ENCODE results near the gene MBD3L4.

MBD3L4 gene

GRCh38 chr19:7004313-7004931 lies 35.6 kb downstream of the MBD3L4 start:
- Histone ChIP-seq H3K36me3 (ENCODE audit: insufficient read depth, low read length) (no peaks in the 10 kb centered on the region), H3K27ac (ENCODE audit: low read depth, low read length) (no peak overlapping the region), H3K4me1 (ENCODE audit: control insufficient read depth, insufficient read depth, low read length, unreplicated experiment) (no peaks in the 10 kb centered on the region), H3K27me3 (ENCODE audit: insufficient read depth, low read length) (peaks cover 14% of the 10 kb centered on the region), H3K79me2 (ENCODE audit: control insufficient read depth, insufficient read depth, low read length, unreplicated experiment) (no peaks in the 10 kb centered on the region), H2AFZ (ENCODE audit: low read length, unreplicated experiment) (no peak overlapping the region), H3K4me3 (ENCODE audit: low read depth, low read length) (no peak overlapping the region)

GRCh38 chr19:7000816-7001215 lies 39.2 kb downstream of the MBD3L4 start:
- no peak overlapping the region for H2AFZ ChIP-seq (ENCODE audit: low read length, unreplicated experiment)
- no peaks in the 10 kb centered on the region for H3K79me2 ChIP-seq (ENCODE audit: control insufficient read depth, insufficient read depth, low read length, unreplicated experiment)
- H3K27me3 ChIP-seq (ENCODE audit: insufficient read depth, low read length), result peaks cover 14% of the 10 kb centered on the region
- no peak overlapping the region for H3K4me3 ChIP-seq (ENCODE audit: low read depth, low read length)
- no peak overlapping the region for H3K27ac ChIP-seq (ENCODE audit: low read depth, low read length)
- no peaks in the 10 kb centered on the region for H3K36me3 ChIP-seq (ENCODE audit: insufficient read depth, low read length)
- H3K4me1 ChIP-seq (ENCODE audit: control insufficient read depth, insufficient read depth, low read length, unreplicated experiment), result no peaks in the 10 kb centered on the region

- no peak overlapping the region for H3K27ac ChIP-seq (ENCODE audit: low read depth, low read length)
- no peak overlapping the region for H3K4me3 ChIP-seq (ENCODE audit: low read depth, low read length)
- no peaks in the 10 kb centered on the region for H3K79me2 ChIP-seq (ENCODE audit: control insufficient read depth, insufficient read depth, low read length, unreplicated experiment)
- H2AFZ ChIP-seq (ENCODE audit: low read length, unreplicated experiment), result no peak overlapping the region
- H3K36me3 ChIP-seq (ENCODE audit: insufficient read depth, low read length), result no peaks in the 10 kb centered on the region
- peaks cover 14% of the 10 kb centered on the region for H3K27me3 ChIP-seq (ENCODE audit: insufficient read depth, low read length)
- no peaks in the 10 kb centered on the region for H3K4me1 ChIP-seq (ENCODE audit: control insufficient read depth, insufficient read depth, low read length, unreplicated experiment)
These were observed 39.6 kb downstream of the MBD3L4 start for GRCh38 chr19:7000333-7000732.

- Histone ChIP-seq H3K4me3 (ENCODE audit: low read depth, low read length) (no peak overlapping the region), H3K4me1 (ENCODE audit: control insufficient read depth, insufficient read depth, low read length, unreplicated experiment) (no peaks in the 10 kb centered on the region), H3K27me3 (ENCODE audit: insufficient read depth, low read length) (peaks cover 14% of the 10 kb centered on the region), H3K36me3 (ENCODE audit: insufficient read depth, low read length) (no peaks in the 10 kb centered on the region), H2AFZ (ENCODE audit: low read length, unreplicated experiment) (no peak overlapping the region), H3K79me2 (ENCODE audit: control insufficient read depth, insufficient read depth, low read length, unreplicated experiment) (no peaks in the 10 kb centered on the region), H3K27ac (ENCODE audit: low read depth, low read length) (no peak overlapping the region)
These were observed 40.0 kb downstream of the MBD3L4 start for GRCh38 chr19:6999933-7000332.

GRCh38 chr19:6997679-6998445 lies 42.1 kb downstream of the MBD3L4 start:
- H3K4me3 ChIP-seq (ENCODE audit: low read depth, low read length), result no peak overlapping the region
- H3K36me3 ChIP-seq (ENCODE audit: insufficient read depth, low read length), result no peaks in the 10 kb centered on the region
- no peaks in the 10 kb centered on the region for H3K4me1 ChIP-seq (ENCODE audit: control insufficient read depth, insufficient read depth, low read length, unreplicated experiment)
- no peaks in the 10 kb centered on the region for H3K79me2 ChIP-seq (ENCODE audit: control insufficient read depth, insufficient read depth, low read length, unreplicated experiment)
- H3K27ac ChIP-seq (ENCODE audit: low read depth, low read length), result no peak overlapping the region
- H3K27me3 ChIP-seq (ENCODE audit: insufficient read depth, low read length), result peaks cover 14% of the 10 kb centered on the region
- no peak overlapping the region for H2AFZ ChIP-seq (ENCODE audit: low read length, unreplicated experiment)

GRCh38 chr19:6996810-6997209 lies 43.2 kb downstream of the MBD3L4 start:
- Histone ChIP-seq H3K4me3 (ENCODE audit: low read depth, low read length) (no peak overlapping the region), H3K27me3 (ENCODE audit: insufficient read depth, low read length) (peaks cover 12% of the 10 kb centered on the region), H2AFZ (ENCODE audit: low read length, unreplicated experiment) (no peak overlapping the region), H3K27ac (ENCODE audit: low read depth, low read length) (no peak overlapping the region), H3K36me3 (ENCODE audit: insufficient read depth, low read length) (no peaks in the 10 kb centered on the region), H3K79me2 (ENCODE audit: control insufficient read depth, insufficient read depth, low read length, unreplicated experiment) (no peaks in the 10 kb centered on the region), H3K4me1 (ENCODE audit: control insufficient read depth, insufficient read depth, low read length, unreplicated experiment) (no peaks in the 10 kb centered on the region)

- no peak overlapping the region for H3K4me3 ChIP-seq (ENCODE audit: low read depth, low read length)
- no peak overlapping the region for H2AFZ ChIP-seq (ENCODE audit: low read length, unreplicated experiment)
- H3K36me3 ChIP-seq (ENCODE audit: insufficient read depth, low read length), result no peaks in the 10 kb centered on the region
- no peak overlapping the region for H3K27ac ChIP-seq (ENCODE audit: low read depth, low read length)
- peaks cover 4% of the 10 kb centered on the region; the same call in 1 of the 2 replicates for H3K27me3 ChIP-seq (ENCODE audit: insufficient read depth, low read length)
- no peaks in the 10 kb centered on the region for H3K4me1 ChIP-seq (ENCODE audit: control insufficient read depth, insufficient read depth, low read length, unreplicated experiment)
- no peaks in the 10 kb centered on the region for H3K79me2 ChIP-seq (ENCODE audit: control insufficient read depth, insufficient read depth, low read length, unreplicated experiment)
These were observed 44.9 kb downstream of the MBD3L4 start for GRCh38 chr19:6995054-6995453.

- H3K27me3 ChIP-seq (ENCODE audit: insufficient read depth, low read length), result peaks cover 9% of the 10 kb centered on the region
- no peak overlapping the region for H3K4me3 ChIP-seq (ENCODE audit: low read depth, low read length)
- H2AFZ ChIP-seq (ENCODE audit: low read length, unreplicated experiment), result no peak overlapping the region
- H3K36me3 ChIP-seq (ENCODE audit: insufficient read depth, low read length), result no peaks in the 10 kb centered on the region
- no peaks in the 10 kb centered on the region for H3K79me2 ChIP-seq (ENCODE audit: control insufficient read depth, insufficient read depth, low read length, unreplicated experiment)
- H3K4me1 ChIP-seq (ENCODE audit: control insufficient read depth, insufficient read depth, low read length, unreplicated experiment), result no peaks in the 10 kb centered on the region
- no peak overlapping the region for H3K27ac ChIP-seq (ENCODE audit: low read depth, low read length)
These were observed 51.7 kb downstream of the MBD3L4 start for GRCh38 chr19:6988257-6988656.

- Histone ChIP-seq H3K36me3 (ENCODE audit: insufficient read depth, low read length) (no peaks in the 10 kb centered on the region), H3K4me1 (ENCODE audit: control insufficient read depth, insufficient read depth, low read length, unreplicated experiment) (no peaks in the 10 kb centered on the region), H2AFZ (ENCODE audit: low read length, unreplicated experiment) (no peak overlapping the region), H3K27ac (ENCODE audit: low read depth, low read length) (no peak overlapping the region), H3K27me3 (ENCODE audit: insufficient read depth, low read length) (peaks cover 9% of the 10 kb centered on the region), H3K79me2 (ENCODE audit: control insufficient read depth, insufficient read depth, low read length, unreplicated experiment) (no peaks in the 10 kb centered on the region), H3K4me3 (ENCODE audit: low read depth, low read length) (no peak overlapping the region)
These were observed 52.1 kb downstream of the MBD3L4 start for GRCh38 chr19:6987850-6988249.
